GM12878 (cell line): ENCODE results near the gene SLC38A2. TPM values are rescaled to one million over a fixed set of nuclear protein-coding genes. Genes with fewer than 3 reads are reported as not detected.
A peak's percentile ranks its signal among the peaks of the same experiment; 100 is the strongest.

Experiments used
- BMI1 ChIP-seq: fragments of 450-650 bp; IDR thresholded peaks from 2 replicates; pipeline ENCODE4 v1.6.1; 2016; ENCODE audit warnings: mild to moderate bottlenecking, moderate library complexity, borderline replicate concordance
- EED ChIP-seq: sonication (generic); IDR thresholded peaks from 2 replicates; pipeline ENCODE4 v1.6.1; 2016; ENCODE audit warnings: antibody characterized with exemption, low read depth
- FOS ChIP-seq: IDR thresholded peaks from 3 replicates; pipeline ENCODE4 v1.6.1; 2011; ENCODE audit warnings: borderline replicate concordance; ENCODE audit not compliant: insufficient read length; ENCODE audit errors: extremely low read depth
- HCFC1 ChIP-seq: fragments of 150-350 bp; IDR thresholded peaks from 2 replicates; pipeline ENCODE4 v1.6.1; 2014; ENCODE audit warnings: low read length
- MYC ChIP-seq: IDR thresholded peaks from 2 replicates; pipeline ENCODE4 v1.6.1; 2011; ENCODE audit warnings: mild to moderate bottlenecking, low read length, moderate library complexity, inconsistent platforms; ENCODE audit not compliant: insufficient read depth, insufficient replicate concordance, insufficient read length, severe bottlenecking
- NR2C1 ChIP-seq: fragments of 450-650 bp; IDR thresholded peaks from 2 replicates; pipeline ENCODE4 v1.6.1; 2017; ENCODE audit warnings: antibody characterized with exemption, mild to moderate bottlenecking, moderate library complexity
- RELA ChIP-seq: fragments of 450-650 bp; IDR thresholded peaks from 2 replicates; pipeline ENCODE4 v1.8.0; 2014; ENCODE audit warnings: borderline replicate concordance; ENCODE audit not compliant: partially characterized antibody
- SMAD5 ChIP-seq: IDR thresholded peaks from 2 replicates; pipeline ENCODE4 v1.6.1; 2016; ENCODE audit warnings: antibody characterized with exemption, low read depth
- SMARCA5 ChIP-seq: fragments of 450-650 bp; IDR thresholded peaks from 2 replicates; pipeline ENCODE4 v1.6.1; 2017; ENCODE audit warnings: mild to moderate bottlenecking
- SREBF1 ChIP-seq: IDR thresholded peaks from 2 replicates; pipeline ENCODE4 v1.6.1; 2012; ENCODE audit warnings: mild to moderate bottlenecking, low read length
- SRF ChIP-seq, 2 experiments: IDR thresholded peaks; 2 replicates each; pipeline ENCODE4 v1.6.1; 2011; ENCODE audit warnings: low read depth in 2 of 2, low read length in 2 of 2, mild to moderate bottlenecking in 1 of 2, moderate library complexity in 1 of 2
- ZNF217 ChIP-seq: fragments of 450-650 bp; IDR thresholded peaks from 2 replicates; pipeline ENCODE4 v1.6.1; 2017; ENCODE audit warnings: antibody characterized with exemption, mild to moderate bottlenecking
- ZZZ3 ChIP-seq: IDR thresholded peaks from 2 replicates; pipeline ENCODE4 v1.6.1; 2011; ENCODE audit warnings: low read depth; ENCODE audit not compliant: control insufficient read depth, insufficient read length
- polyA plus RNA-seq, 11 experiments: library from polyadenylated mRNA; depleted of rRNA in 4 of 11; unstranded in 6 of 11; stranded (reverse) in 5 of 11; fragments of >200 nt; fragmentation: Nextera tagmentation in 4 of 11; fragmentation: Illumina TruSeq in 1 of 11; extraction: Ambion mirVana in 4 of 11; extraction: Trizol in 1 of 11; gene quantifications; 1 replicate in 1 of 11; 2 replicates in 10 of 11; pipeline versions ENCODE4 v1.2.1 to v1.2.3, GENCODE V29; 2011 to 2016; ENCODE audit warnings: inconsistent platforms in 2 of 11, missing spikeins in 2 of 11, low read depth in 1 of 11
- total RNA-seq, 4 experiments: library from RNA; depleted of rRNA in 3 of 4; stranded (reverse); fragments of >200 nt in 3 of 4; fragmentation: Illumina TruSeq in 1 of 4; extraction: Trizol in 1 of 4; gene quantifications; 2 replicates each; pipeline versions ENCODE4 v1.2.1 to v1.2.3, GENCODE V29; 2013 to 2021
- TF ChIP-seq, protein P1 (sequence below): fragments of 450-650 bp; IDR thresholded peaks from 2 replicates; pipeline ENCODE4 v1.6.1; 2016; ENCODE audit warnings: mild to moderate bottlenecking, moderate library complexity, borderline replicate concordance
- TF ChIP-seq, protein P2 (sequence below): fragments of 450-650 bp; IDR thresholded peaks from 2 replicates; pipeline ENCODE4 v1.6.1; 2017; ENCODE audit warnings: mild to moderate bottlenecking, moderate library complexity
- TF ChIP-seq, protein P3 (sequence below): IDR thresholded peaks from 2 replicates; pipeline ENCODE4 v1.6.1; 2012; ENCODE audit warnings: low read depth, low read length, improper control_type of control experiment
- TF ChIP-seq, protein P4 (sequence below): fragments of 450-650 bp; IDR thresholded peaks from 2 replicates; pipeline ENCODE4 v1.6.1; 2016; ENCODE audit warnings: mild to moderate bottlenecking

Gene SLC38A2
- total and polyA plus RNA-seq, 10 of the 15 experiments (the other 5 are each of a cell fraction or from before 2014, with no cell fraction given): 36.2 to 118 (median 79.8) TPM

DNA sequence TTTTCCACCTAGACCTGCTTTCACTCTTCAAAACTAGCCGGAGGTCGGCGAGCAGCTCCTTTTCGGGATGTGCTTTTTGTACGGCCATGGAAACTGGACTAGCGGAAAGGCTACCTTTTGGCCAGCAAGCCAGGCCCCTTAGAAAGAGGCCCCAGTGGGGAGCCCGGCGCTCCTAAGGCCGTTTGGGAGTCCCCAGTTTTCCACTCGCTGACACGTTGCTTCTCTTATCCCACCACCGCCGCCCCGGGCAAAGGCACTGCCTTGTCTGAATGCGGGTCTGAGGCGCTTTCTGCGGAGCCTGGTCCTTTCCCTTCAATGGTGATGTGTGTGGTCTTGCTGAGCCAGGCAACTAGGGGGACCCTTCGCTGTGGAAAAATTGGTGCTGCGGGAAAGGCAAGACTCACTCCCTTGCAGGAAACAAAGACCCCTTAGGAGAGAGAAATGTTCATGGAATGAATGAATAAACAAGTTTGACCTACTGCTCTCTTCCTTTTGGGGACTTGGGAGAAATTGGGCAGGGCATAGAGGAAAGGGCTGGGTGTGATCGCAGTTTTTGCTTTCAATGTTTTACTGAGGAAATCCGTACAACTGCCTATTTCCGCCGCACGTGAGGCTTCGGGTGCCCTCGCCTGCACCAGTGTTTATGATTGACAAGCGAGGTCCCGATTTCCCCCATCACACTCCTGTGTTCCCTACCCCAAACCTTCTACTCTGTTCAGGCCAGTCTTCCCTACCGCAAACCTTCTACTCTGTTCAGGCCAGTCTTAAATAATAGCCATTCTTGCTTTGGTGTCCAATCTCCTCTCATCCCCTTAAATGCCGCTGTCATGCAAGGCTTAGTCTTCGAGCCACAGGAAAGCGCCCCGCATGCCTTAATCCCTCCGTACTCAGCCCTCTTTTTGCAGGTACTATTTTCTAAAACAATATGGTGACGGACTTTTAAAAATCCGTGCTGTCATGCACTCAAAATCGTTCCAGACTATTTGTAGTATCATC lies 1.0 kb upstream of the SLC38A2 start (continued):
- TF ChIP-seq, protein P1, sequence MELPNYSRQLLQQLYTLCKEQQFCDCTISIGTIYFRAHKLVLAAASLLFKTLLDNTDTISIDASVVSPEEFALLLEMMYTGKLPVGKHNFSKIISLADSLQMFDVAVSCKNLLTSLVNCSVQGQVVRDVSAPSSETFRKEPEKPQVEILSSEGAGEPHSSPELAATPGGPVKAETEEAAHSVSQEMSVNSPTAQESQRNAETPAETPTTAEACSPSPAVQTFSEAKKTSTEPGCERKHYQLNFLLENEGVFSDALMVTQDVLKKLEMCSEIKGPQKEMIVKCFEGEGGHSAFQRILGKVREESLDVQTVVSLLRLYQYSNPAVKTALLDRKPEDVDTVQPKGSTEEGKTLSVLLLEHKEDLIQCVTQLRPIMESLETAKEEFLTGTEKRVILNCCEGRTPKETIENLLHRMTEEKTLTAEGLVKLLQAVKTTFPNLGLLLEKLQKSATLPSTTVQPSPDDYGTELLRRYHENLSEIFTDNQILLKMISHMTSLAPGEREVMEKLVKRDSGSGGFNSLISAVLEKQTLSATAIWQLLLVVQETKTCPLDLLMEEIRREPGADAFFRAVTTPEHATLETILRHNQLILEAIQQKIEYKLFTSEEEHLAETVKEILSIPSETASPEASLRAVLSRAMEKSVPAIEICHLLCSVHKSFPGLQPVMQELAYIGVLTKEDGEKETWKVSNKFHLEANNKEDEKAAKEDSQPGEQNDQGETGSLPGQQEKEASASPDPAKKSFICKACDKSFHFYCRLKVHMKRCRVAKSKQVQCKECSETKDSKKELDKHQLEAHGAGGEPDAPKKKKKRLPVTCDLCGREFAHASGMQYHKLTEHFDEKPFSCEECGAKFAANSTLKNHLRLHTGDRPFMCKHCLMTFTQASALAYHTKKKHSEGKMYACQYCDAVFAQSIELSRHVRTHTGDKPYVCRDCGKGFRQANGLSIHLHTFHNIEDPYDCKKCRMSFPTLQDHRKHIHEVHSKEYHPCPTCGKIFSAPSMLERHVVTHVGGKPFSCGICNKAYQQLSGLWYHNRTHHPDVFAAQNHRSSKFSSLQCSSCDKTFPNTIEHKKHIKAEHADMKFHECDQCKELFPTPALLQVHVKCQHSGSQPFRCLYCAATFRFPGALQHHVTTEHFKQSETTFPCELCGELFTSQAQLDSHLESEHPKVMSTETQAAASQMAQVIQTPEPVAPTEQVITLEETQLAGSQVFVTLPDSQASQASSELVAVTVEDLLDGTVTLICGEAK: no peak
- TF ChIP-seq MYC (no peak), ZZZ3 (no peak), SMARCA5 (no peak), BMI1 (no peak), NR2C1 (no peak), SMAD5 (no peak), FOS (no peak), RELA (no peak), HCFC1 (no peak), EED (peak; percentile 37; the same call in 1 of the 2 replicates), ZNF217 (no peak), SRF (IDR thresholded peaks at IDR 0.05; ENCODE audit: low read depth in 2 of 2, low read length in 2 of 2) (no peak), SREBF1 (no peak)
- TF ChIP-seq, protein P2, sequence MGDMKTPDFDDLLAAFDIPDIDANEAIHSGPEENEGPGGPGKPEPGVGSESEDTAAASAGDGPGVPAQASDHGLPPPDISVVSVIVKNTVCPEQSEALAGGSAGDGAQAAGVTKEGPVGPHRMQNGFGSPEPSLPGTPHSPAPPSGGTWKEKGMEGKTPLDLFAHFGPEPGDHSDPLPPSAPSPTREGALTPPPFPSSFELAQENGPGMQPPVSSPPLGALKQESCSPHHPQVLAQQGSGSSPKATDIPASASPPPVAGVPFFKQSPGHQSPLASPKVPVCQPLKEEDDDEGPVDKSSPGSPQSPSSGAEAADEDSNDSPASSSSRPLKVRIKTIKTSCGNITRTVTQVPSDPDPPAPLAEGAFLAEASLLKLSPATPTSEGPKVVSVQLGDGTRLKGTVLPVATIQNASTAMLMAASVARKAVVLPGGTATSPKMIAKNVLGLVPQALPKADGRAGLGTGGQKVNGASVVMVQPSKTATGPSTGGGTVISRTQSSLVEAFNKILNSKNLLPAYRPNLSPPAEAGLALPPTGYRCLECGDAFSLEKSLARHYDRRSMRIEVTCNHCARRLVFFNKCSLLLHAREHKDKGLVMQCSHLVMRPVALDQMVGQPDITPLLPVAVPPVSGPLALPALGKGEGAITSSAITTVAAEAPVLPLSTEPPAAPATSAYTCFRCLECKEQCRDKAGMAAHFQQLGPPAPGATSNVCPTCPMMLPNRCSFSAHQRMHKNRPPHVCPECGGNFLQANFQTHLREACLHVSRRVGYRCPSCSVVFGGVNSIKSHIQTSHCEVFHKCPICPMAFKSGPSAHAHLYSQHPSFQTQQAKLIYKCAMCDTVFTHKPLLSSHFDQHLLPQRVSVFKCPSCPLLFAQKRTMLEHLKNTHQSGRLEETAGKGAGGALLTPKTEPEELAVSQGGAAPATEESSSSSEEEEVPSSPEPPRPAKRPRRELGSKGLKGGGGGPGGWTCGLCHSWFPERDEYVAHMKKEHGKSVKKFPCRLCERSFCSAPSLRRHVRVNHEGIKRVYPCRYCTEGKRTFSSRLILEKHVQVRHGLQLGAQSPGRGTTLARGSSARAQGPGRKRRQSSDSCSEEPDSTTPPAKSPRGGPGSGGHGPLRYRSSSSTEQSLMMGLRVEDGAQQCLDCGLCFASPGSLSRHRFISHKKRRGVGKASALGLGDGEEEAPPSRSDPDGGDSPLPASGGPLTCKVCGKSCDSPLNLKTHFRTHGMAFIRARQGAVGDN: 0 out of 2 replicates have a peak, but pooled peaks have one; percentile 37
- TF ChIP-seq, protein P3, sequence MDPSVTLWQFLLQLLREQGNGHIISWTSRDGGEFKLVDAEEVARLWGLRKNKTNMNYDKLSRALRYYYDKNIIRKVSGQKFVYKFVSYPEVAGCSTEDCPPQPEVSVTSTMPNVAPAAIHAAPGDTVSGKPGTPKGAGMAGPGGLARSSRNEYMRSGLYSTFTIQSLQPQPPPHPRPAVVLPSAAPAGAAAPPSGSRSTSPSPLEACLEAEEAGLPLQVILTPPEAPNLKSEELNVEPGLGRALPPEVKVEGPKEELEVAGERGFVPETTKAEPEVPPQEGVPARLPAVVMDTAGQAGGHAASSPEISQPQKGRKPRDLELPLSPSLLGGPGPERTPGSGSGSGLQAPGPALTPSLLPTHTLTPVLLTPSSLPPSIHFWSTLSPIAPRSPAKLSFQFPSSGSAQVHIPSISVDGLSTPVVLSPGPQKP: no peak
- TF ChIP-seq, protein P4, sequence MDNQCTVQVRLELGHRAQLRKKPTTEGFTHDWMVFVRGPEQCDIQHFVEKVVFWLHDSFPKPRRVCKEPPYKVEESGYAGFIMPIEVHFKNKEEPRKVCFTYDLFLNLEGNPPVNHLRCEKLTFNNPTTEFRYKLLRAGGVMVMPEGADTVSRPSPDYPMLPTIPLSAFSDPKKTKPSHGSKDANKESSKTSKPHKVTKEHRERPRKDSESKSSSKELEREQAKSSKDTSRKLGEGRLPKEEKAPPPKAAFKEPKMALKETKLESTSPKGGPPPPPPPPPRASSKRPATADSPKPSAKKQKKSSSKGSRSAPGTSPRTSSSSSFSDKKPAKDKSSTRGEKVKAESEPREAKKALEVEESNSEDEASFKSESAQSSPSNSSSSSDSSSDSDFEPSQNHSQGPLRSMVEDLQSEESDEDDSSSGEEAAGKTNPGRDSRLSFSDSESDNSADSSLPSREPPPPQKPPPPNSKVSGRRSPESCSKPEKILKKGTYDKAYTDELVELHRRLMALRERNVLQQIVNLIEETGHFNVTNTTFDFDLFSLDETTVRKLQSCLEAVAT: no peak
